Progenitor cell of endocrine pancreas (in vitro differentiated cells): ENCODE measurements around the gene CEP250. TPM values are rescaled to one million over a fixed set of nuclear protein-coding genes. Genes with fewer than 3 reads are reported as not detected.

Experiments used
- DNase-seq: peaks from one replicate; pipeline ENCODE4 v3.0.0; 2021; ENCODE audit warnings: low spot score; ENCODE audit not compliant: unreplicated experiment
- H3K27ac Mint-ChIP-seq: 2 replicates; pipeline ENCODE4 v1.8.0; 2021; ENCODE audit warnings: mild to moderate bottlenecking, moderate library complexity, mixed read lengths
- H3K27me3 Mint-ChIP-seq: 2 replicates; pipeline ENCODE4 v1.8.0; 2021; ENCODE audit warnings: mixed read lengths
- H3K36me3 Mint-ChIP-seq: 2 replicates; pipeline ENCODE4 v1.8.0; 2022; ENCODE audit warnings: mixed read lengths; ENCODE audit not compliant: insufficient read depth
- H3K4me1 Mint-ChIP-seq: 2 replicates; pipeline ENCODE4 v1.8.0; 2021; ENCODE audit warnings: low read depth, mixed read lengths
- H3K4me3 Mint-ChIP-seq: 2 replicates; pipeline ENCODE4 v1.8.0; 2021; ENCODE audit warnings: low read depth, mild to moderate bottlenecking, moderate library complexity, mixed read lengths
- H3K9me3 Mint-ChIP-seq: 2 replicates; pipeline ENCODE4 v1.8.0; 2021; ENCODE audit warnings: low read depth, mixed read lengths
- CTCF ChIP-seq: fragments of 200-600 bp; sonication (generic); IDR thresholded peaks from one replicate; pipeline ENCODE4 v1.5.0; 2021; ENCODE audit warnings: antibody characterized with exemption, mild to moderate bottlenecking; ENCODE audit not compliant: unreplicated experiment
- total RNA-seq: library from RNA; stranded (reverse); gene quantifications from 2 replicates; pipeline ENCODE4 v1.2.1, GENCODE V29; 2021

CEP250 gene
- total RNA-seq, 1 donor from 2014 or later = 76.9 TPM

GRCh38 chr20:35529552-35529951, 74.2 kb downstream of the CEP250 start, which contains the start of gene C20orf173:
C20orf173 (minus strand) TSS chr20:35529652; CDS start chr20:35529373, 279 bp downstream.
- Mint-ChIP-seq H3K36me3 (no peaks in the 10 kb centered on the region), H3K27ac (no peak within 1 kb of the TSS), H3K27me3 (no peaks in the 10 kb centered on the region), H3K4me3 (no peak within 1 kb of the TSS), H3K9me3 (no peaks in the 10 kb centered on the region), H3K4me1 (no peaks in the 10 kb centered on the region)
- DNase-seq = no peak
- TF ChIP-seq CTCF = no peak

GRCh38 chr20:35539756-35540212, 84.4 kb downstream of the CEP250 start:
- peaks cover 10% of the 10 kb centered on the region for H3K4me1 Mint-ChIP-seq
- H3K4me3 Mint-ChIP-seq = peak overlapping the region; percentile 75
- H3K27me3 Mint-ChIP-seq = no peaks in the 10 kb centered on the region
- TF ChIP-seq CTCF = no peak
- DNase-seq = peak; percentile 24
- H3K27ac Mint-ChIP-seq = peak overlapping the region; percentile 4
- peaks cover 4% of the 10 kb centered on the region for H3K36me3 Mint-ChIP-seq
- H3K9me3 Mint-ChIP-seq = no peaks in the 10 kb centered on the region

- no peak for TF ChIP-seq CTCF
- H3K4me1 Mint-ChIP-seq = peaks cover 10% of the 10 kb centered on the region
- no peaks in the 10 kb centered on the region for H3K9me3 Mint-ChIP-seq
- DNase-seq = no peak
- H3K27ac Mint-ChIP-seq = peak overlapping the region; percentile 96
- H3K4me3 Mint-ChIP-seq = peak overlapping the region; percentile 88
- peaks cover 4% of the 10 kb centered on the region for H3K36me3 Mint-ChIP-seq
- no peaks in the 10 kb centered on the region for H3K27me3 Mint-ChIP-seq
These were observed 85.9 kb downstream of the CEP250 start for GRCh38 chr20:35541118-35541782.

- peak; percentile 20 for TF ChIP-seq CTCF
- H3K4me3 Mint-ChIP-seq = peak within 1 kb of the TSS; percentile 88
- H3K27ac Mint-ChIP-seq = peak within 1 kb of the TSS; percentile 96
- H3K27me3 Mint-ChIP-seq = no peaks in the 10 kb centered on the region
- DNase-seq = peak; percentile 96
- H3K9me3 Mint-ChIP-seq = no peaks in the 10 kb centered on the region
- H3K36me3 Mint-ChIP-seq = peaks cover 4% of the 10 kb centered on the region
- peaks cover 10% of the 10 kb centered on the region for H3K4me1 Mint-ChIP-seq
These were observed 86.6 kb downstream of the CEP250 start, which contains the start of gene ERGIC3 for GRCh38 chr20:35541783-35542662. ERGIC3 (plus strand) TSS chr20:35542078; CDS start chr20:35542098, 20 bp downstream.

GRCh38 chr20:35542990-35543389, 87.6 kb downstream of the CEP250 start:
- H3K4me1 Mint-ChIP-seq = peaks cover 10% of the 10 kb centered on the region
- H3K27ac Mint-ChIP-seq = peak overlapping the region; percentile 96

More at GRCh38 chr20:35542990-35543389, 87.6 kb downstream of the CEP250 start:
- no peak for TF ChIP-seq CTCF
- Mint-ChIP-seq H3K4me3 (peak overlapping the region; percentile 88), H3K9me3 (no peaks in the 10 kb centered on the region), H3K27me3 (no peaks in the 10 kb centered on the region), H3K36me3 (peaks cover 4% of the 10 kb centered on the region)
- DNase-seq = no peak
